CD4-positive, alpha-beta T cell treated with Interleukin-12 subunit alpha and Interleukin-12 subunit beta, for 1 hour (primary cell): ENCODE data around the gene KDELR3.

Experiments
- DNase-seq: peaks from one replicate; pipeline ENCODE4 v3.0.0-alpha.2; 2020

KDELR3 gene

GRCh38 chr22:38467904-38468442, at the start of gene KDELR3:
Gene KDELR3, plus strand, starts transcription at chr22:38468096. Its CDS starts 138 bp downstream, at chr22:38468234.
- DNase-seq: peak; percentile 38

GRCh38 chr22:38418589-38418988, 49.3 kb upstream of the KDELR3 start:
- no peak for DNase-seq

- no peak for DNase-seq
Observed at GRCh38 chr22:38419121-38419857, 48.6 kb upstream of the KDELR3 start.

GRCh38 chr22:38419858-38420160, 48.1 kb upstream of the KDELR3 start:
- DNase-seq: no peak

GRCh38 chr22:38420734-38421133, 47.2 kb upstream of the KDELR3 start:
- DNase-seq: no peak

GRCh38 chr22:38422611-38423511, 45.0 kb upstream of the KDELR3 start:
- no peak for DNase-seq

- no peak for DNase-seq
Observed at GRCh38 chr22:38423512-38424503, 44.1 kb upstream of the KDELR3 start.

- no peak for DNase-seq
Observed at GRCh38 chr22:38424525-38425080, 43.3 kb upstream of the KDELR3 start.

GRCh38 chr22:38426628-38427027, 41.3 kb upstream of the KDELR3 start:
- no peak for DNase-seq

GRCh38 chr22:38427465-38427864, 40.4 kb upstream of the KDELR3 start:
- DNase-seq: no peak

GRCh38 chr22:38427940-38428339, 40.0 kb upstream of the KDELR3 start:
- no peak for DNase-seq

GRCh38 chr22:38428714-38429113, 39.2 kb upstream of the KDELR3 start:
- no peak for DNase-seq

- no peak for DNase-seq
Observed at GRCh38 chr22:38429499-38430068, 38.3 kb upstream of the KDELR3 start.

- no peak for DNase-seq
Observed at GRCh38 chr22:38431266-38432010, 36.5 kb upstream of the KDELR3 start.

GRCh38 chr22:38432264-38432663, 35.6 kb upstream of the KDELR3 start:
- no peak for DNase-seq

- DNase-seq: no peak
Observed at GRCh38 chr22:38433871-38434270, 34.0 kb upstream of the KDELR3 start.

- DNase-seq: no peak
Observed at GRCh38 chr22:38435010-38435409, 32.9 kb upstream of the KDELR3 start.

GRCh38 chr22:38435965-38436364, 31.9 kb upstream of the KDELR3 start:
- no peak for DNase-seq

- no peak for DNase-seq
Observed at GRCh38 chr22:38436629-38437395, 31.1 kb upstream of the KDELR3 start.

GRCh38 chr22:38437416-38437815, 30.5 kb upstream of the KDELR3 start:
- no peak for DNase-seq
